Adrenal gland (tissue), 5 donors: ENCODE measurements around the gene UCK1.

ENCODE experiments used
- POLR2A ChIP-seq, 2 donors: fragments of 450-650 bp; IDR thresholded peaks; one replicate each; pipeline ENCODE4 v1.6.1; 2017; ENCODE audit warnings: antibody characterized with exemption in 2 of 2, mild to moderate bottlenecking in 2 of 2, moderate library complexity in 1 of 2
- TF ChIP-seq, protein P1 (sequence below), 6 experiments: fragments of 450-650 bp in 4 of 6; fragments of 200-600 bp in 2 of 6; sonication (generic) in 1 of 6; IDR thresholded peaks; 1 replicate in 5 of 6; 2 replicates in 1 of 6; pipeline versions ENCODE4 v1.5.1 to v1.8.0; 2016 to 2021; ENCODE audit warnings: antibody characterized with exemption in 6 of 6, mild to moderate bottlenecking in 2 of 6, moderate library complexity in 1 of 6
- donor health status: DM: no; HTN: no; CAD: no.

DNA sequence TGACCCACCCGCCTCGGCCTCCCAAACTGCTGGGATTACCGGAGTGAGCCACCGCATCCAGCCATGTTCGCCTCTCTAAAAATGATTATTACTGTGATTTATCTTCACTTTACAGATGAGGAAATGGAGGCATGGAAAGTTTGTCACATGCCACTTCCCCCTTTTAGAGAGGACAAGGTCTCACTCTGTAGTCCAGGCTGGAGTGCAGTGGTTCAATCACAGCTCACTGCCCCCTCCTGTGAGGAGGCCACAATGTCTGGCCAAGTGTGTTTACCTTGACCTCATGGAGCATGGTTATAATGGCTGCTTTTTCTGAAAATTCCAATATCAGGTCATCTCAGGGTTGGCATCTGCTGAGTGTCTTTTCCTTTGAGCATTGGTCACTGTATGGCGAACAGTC is 21.0 kb upstream of the UCK1 start:
- no peak for TF ChIP-seq POLR2A (IDR thresholded peaks at IDR 0.05)
- TF ChIP-seq, protein P1, sequence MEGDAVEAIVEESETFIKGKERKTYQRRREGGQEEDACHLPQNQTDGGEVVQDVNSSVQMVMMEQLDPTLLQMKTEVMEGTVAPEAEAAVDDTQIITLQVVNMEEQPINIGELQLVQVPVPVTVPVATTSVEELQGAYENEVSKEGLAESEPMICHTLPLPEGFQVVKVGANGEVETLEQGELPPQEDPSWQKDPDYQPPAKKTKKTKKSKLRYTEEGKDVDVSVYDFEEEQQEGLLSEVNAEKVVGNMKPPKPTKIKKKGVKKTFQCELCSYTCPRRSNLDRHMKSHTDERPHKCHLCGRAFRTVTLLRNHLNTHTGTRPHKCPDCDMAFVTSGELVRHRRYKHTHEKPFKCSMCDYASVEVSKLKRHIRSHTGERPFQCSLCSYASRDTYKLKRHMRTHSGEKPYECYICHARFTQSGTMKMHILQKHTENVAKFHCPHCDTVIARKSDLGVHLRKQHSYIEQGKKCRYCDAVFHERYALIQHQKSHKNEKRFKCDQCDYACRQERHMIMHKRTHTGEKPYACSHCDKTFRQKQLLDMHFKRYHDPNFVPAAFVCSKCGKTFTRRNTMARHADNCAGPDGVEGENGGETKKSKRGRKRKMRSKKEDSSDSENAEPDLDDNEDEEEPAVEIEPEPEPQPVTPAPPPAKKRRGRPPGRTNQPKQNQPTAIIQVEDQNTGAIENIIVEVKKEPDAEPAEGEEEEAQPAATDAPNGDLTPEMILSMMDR (IDR thresholded peaks at IDR 0.05), result no peak
